GM18951 (cell line): ENCODE results near the gene D2HGDH.
"Not testable (repeated sequence)": the region's sequence is repeated elsewhere in the genome, so short reads cannot be mapped to it uniquely, and the experiment has no call there.

ENCODE experiments used
- POLR2A ChIP-seq: IDR thresholded peaks from 4 replicates; pipeline ENCODE4 v1.6.1; 2011; ENCODE audit warnings: mild to moderate bottlenecking; ENCODE audit not compliant: insufficient read length, insufficient read depth; ENCODE audit errors: extremely low read depth
- in situ Hi-C: fragments of 300-500 bp; cut with MboI; formaldehyde crosslinking; loops from one replicate; pipeline ENCODE4 v1.12.0; 2022; ENCODE audit warnings: low sequenced_read_pairs, mixed read lengths, inconsistent platforms; ENCODE audit not compliant: unreplicated experiment

The D2HGDH gene

GRCh38 chr2:241708879-241709278 lies 25.6 kb upstream of the D2HGDH start:
- in situ Hi-C loops, result no loop called here
- TF ChIP-seq POLR2A, result no peak

- in situ Hi-C loops, result no loop called here
- no peak for TF ChIP-seq POLR2A
Observed at GRCh38 chr2:241719093-241719492, 15.3 kb upstream of the D2HGDH start.

- TF ChIP-seq POLR2A, result no peak
- in situ Hi-C loops, result no loop called here
Observed at GRCh38 chr2:241720099-241720498, 14.3 kb upstream of the D2HGDH start.

- TF ChIP-seq POLR2A, result no peak
- in situ Hi-C loops, result no loop called here
Observed at GRCh38 chr2:241720560-241720959, 13.9 kb upstream of the D2HGDH start.

- no peak for TF ChIP-seq POLR2A
- in situ Hi-C loops, result no loop called here
Observed at GRCh38 chr2:241721852-241722251, 12.6 kb upstream of the D2HGDH start.

GRCh38 chr2:241722896-241723454 lies 11.5 kb upstream of the D2HGDH start:
- in situ Hi-C loops, result no loop called here
- TF ChIP-seq POLR2A, result no peak

- no peak for TF ChIP-seq POLR2A
- in situ Hi-C loops, result no loop called here
Observed at GRCh38 chr2:241724259-241724974, 10.0 kb upstream of the D2HGDH start.

- TF ChIP-seq POLR2A, result no peak
- in situ Hi-C loops, result no loop called here
Observed at GRCh38 chr2:241724975-241725870, 9.2 kb upstream of the D2HGDH start.

GRCh38 chr2:241726459-241726858 lies 8.0 kb upstream of the D2HGDH start:
- TF ChIP-seq POLR2A, result no peak
- in situ Hi-C loops, result no loop called here

GRCh38 chr2:241728000-241728399 lies 6.4 kb upstream of the D2HGDH start:
- in situ Hi-C loops, result no loop called here
- TF ChIP-seq POLR2A, result no peak

- in situ Hi-C loops, result no loop called here
- TF ChIP-seq POLR2A, result no peak
Observed at GRCh38 chr2:241728627-241729026, 5.8 kb upstream of the D2HGDH start.

GRCh38 chr2:241729868-241730267 lies 4.6 kb upstream of the D2HGDH start:
- no peak for TF ChIP-seq POLR2A
- in situ Hi-C loops, result no loop called here

GRCh38 chr2:241730671-241731293 lies 3.6 kb upstream of the D2HGDH start:
- in situ Hi-C loops, result no loop called here
- no peak for TF ChIP-seq POLR2A

GRCh38 chr2:241732513-241733186 lies 1.8 kb upstream of the D2HGDH start:
- in situ Hi-C loops, result not testable (repeated sequence)
